Upper lobe of left lung (tissue), 4 donors: ENCODE data around the gene COX10.

Source experiments
- CTCF ChIP-seq, 6 experiments: fragments of 450-650 bp in 4 of 6; fragments of 200-600 bp in 2 of 6; sonication (generic) in 2 of 6; IDR thresholded peaks; one replicate each; pipeline ENCODE4 v1.5.1; 2016 to 2019; ENCODE audit warnings: antibody characterized with exemption in 6 of 6
- POLR2A ChIP-seq, 4 donors: fragments of 450-650 bp; IDR thresholded peaks; one replicate each; pipeline ENCODE4 v1.5.1; 2016 to 2017; ENCODE audit warnings: antibody characterized with exemption in 4 of 4, mild to moderate bottlenecking in 2 of 4

- no peak for TF ChIP-seq POLR2A (IDR thresholded peaks at IDR 0.05)
- TF ChIP-seq CTCF (IDR thresholded peaks at IDR 0.05): no peak
Measured at GRCh38 chr17:14089179-14089578, 19.9 kb downstream of the COX10 start.
